D721Med (cell line): ENCODE measurements around the gene ETV3.

Experiments
- DNase-seq: peaks from one replicate; pipeline ENCODE4 v3.0.0; 2011; ENCODE audit warnings: low spot score; ENCODE audit not compliant: insufficient read length
- FAIRE-seq: peaks from 2 replicates; lab custom pipeline; 2011; peaks lifted over from hg19 to GRCh38; lab: Jason Lieb, UNC
- TF ChIP-seq, protein P1 (sequence below): IDR thresholded peaks from 2 replicates; pipeline ENCODE4 v1.5.1; 2012; ENCODE audit warnings: mild to moderate bottlenecking, control low read depth; ENCODE audit not compliant: insufficient read depth; ENCODE audit errors: missing control alignments

ETV3 gene

GRCh38 chr1:157146244-157146643, 8.0 kb upstream of the ETV3 start:
- TF ChIP-seq, protein P1, sequence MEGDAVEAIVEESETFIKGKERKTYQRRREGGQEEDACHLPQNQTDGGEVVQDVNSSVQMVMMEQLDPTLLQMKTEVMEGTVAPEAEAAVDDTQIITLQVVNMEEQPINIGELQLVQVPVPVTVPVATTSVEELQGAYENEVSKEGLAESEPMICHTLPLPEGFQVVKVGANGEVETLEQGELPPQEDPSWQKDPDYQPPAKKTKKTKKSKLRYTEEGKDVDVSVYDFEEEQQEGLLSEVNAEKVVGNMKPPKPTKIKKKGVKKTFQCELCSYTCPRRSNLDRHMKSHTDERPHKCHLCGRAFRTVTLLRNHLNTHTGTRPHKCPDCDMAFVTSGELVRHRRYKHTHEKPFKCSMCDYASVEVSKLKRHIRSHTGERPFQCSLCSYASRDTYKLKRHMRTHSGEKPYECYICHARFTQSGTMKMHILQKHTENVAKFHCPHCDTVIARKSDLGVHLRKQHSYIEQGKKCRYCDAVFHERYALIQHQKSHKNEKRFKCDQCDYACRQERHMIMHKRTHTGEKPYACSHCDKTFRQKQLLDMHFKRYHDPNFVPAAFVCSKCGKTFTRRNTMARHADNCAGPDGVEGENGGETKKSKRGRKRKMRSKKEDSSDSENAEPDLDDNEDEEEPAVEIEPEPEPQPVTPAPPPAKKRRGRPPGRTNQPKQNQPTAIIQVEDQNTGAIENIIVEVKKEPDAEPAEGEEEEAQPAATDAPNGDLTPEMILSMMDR = no peak
- no peak for DNase-seq

GRCh38 chr1:157145076-157145475, 6.9 kb upstream of the ETV3 start:
- no peak for FAIRE-seq
- DNase-seq = no peak
- TF ChIP-seq, protein P1 = no peak

More at GRCh38 chr1:157146244-157146643, 8.0 kb upstream of the ETV3 start:
- no peak for FAIRE-seq

GRCh38 chr1:157144509-157144908, 6.3 kb upstream of the ETV3 start:
- FAIRE-seq (no peak), DNase-seq (no peak)
- TF ChIP-seq, protein P1 = no peak

- no peak for DNase-seq
- FAIRE-seq = no peak
- TF ChIP-seq, protein P1 = no peak
These were observed 4.7 kb upstream of the ETV3 start for GRCh38 chr1:157142765-157143423.

- FAIRE-seq (no peak), DNase-seq (no peak)
- TF ChIP-seq, protein P1 = no peak
These were observed 4.0 kb upstream of the ETV3 start for GRCh38 chr1:157142201-157142600.

- FAIRE-seq = no peak
These were observed 3.1 kb upstream of the ETV3 start for GRCh38 chr1:157141212-157141855.

More at GRCh38 chr1:157141212-157141855, 3.1 kb upstream of the ETV3 start:
- TF ChIP-seq, protein P1 = no peak
- no peak for DNase-seq
